AG08395 (cell line): ENCODE results near the gene GLIS2.

Experiments used
- DNase-seq: peaks from one replicate; pipeline ENCODE4 v3.0.0; 2012; ENCODE audit warnings: mixed read lengths, low spot score

The GLIS2 gene

DNA sequence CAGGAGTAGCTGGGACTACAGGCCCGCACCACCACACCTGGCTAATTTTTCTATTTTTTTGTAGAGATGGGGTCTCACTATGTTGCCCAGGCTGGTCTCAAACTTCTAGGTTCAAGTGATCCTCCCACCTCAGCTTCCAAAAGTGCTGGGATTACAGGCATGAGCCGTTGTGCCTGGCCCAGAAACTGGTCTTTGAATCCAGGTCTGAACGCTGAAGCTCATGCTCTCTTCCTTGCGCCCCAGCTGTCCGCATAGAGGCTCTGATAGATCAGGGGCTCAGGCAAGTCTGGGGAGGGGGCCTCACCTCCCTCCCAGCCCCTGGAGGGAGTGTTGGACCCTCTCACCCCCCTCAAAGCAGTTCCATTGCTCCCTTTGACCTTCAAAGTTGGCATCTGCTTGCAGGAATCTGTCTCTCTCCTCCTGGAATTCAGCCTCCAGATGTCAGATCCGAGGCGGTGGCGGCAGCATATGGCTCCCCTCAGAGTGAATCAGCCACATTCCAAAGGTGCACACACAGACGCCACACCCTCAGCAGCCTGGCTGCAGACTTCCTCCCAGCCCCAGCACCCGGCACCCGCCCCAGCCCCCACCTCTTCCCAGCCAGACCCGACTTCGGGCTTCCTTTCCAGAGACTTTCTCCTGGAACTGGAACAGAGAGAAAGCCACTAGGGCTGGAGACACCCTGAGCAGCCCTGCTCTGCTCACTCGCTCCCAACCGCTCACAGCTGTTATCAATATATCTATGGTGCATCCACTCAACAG, 16.9 kb upstream of the GLIS2 start:
- peak; percentile 96 for DNase-seq

DNA sequence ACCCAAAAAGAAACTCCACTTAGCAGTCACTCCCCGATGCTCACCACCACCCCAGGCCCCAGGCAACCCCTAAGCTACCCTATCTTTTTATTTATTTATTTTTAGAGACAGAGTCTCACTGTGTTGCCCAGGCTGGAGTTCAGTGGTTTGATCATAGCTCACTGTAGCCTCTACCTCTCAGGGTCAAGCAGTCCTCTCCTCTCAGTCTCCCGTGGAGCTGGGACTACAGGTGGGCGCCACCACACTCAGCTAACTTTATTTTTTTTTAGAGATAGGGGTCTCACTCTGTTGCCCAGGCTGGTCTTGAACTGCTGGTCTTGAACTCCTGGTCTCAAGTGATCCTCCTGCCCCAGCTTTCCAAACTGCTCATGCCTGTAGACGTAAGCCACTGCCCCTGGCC, 14.7 kb upstream of the GLIS2 start:
- DNase-seq, result no peak

DNA sequence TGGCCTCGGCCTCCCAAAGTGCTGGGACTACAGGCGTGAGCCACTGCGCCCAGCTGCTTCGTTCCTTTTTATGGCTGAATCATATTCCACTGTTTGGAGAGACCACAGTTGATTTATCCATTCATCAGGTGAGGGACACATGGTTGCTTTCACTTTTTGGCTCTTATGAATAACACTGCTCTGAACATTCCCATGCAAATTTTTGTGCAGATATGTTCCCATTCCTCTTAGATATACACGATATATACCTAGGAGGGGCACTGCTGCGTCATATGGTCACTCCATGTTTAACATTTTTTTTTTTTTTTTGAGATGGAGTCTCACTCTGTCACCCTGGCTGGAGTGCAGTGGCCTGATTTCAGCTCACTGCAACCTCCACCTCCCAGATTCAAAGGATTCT, 13.9 kb upstream of the GLIS2 start:
- no peak for DNase-seq

DNA sequence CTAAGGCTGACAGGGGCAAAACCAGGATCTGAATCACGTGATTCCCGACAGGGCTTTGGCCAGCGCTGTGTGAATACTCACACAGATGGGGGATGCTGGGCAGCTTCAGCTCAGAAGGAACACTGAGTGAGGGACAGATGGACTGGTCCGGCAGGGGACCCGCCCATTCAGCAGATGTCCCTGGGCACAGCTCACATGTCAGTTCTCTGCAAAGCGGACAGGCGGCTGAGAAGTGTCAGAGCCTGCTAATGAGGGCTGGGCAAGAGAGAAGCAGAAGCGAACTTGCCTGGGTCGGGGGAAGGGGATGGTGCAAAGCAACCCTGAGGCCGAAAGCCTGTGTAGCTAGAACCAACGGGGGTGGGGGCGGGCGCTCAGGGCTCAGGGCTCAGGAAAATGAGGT, 11.9 kb upstream of the GLIS2 start:
- no peak for DNase-seq

DNA sequence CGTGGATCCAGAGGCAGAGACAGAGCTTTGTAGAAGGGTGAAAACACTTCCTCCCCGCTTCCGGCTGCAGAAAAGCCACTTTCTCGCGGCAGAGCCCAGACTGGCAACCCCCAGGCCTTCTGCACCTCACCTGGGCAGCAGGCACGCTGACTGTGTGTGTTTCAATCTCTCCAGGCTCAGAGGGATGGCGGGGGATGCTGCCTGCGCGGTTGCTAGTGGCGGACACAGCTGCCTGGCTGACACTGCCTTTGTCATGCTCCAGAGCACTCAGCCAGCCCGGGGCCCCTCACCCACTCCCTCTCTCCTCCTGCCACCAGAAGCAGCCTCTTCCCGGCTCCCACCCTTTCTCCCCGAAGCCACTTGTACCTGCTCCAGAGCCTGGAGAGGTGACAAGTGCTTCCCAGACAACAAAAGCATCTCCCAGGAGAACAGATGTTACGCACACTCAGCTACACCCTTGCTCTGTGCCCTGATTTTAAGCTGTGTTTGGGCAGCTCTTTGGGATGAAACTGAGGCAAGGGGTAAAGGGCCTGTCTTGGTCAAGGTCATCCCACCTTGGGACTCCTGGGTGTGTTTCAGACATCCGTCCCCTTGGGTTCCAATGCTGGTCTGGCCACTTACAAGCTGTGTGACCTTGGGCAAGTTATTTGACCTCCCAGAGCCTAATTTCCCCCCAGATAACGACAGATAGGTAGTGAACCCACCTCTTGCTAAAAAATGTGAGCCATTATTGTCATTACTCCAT, 9.2 kb upstream of the GLIS2 start:
- DNase-seq, result no peak

DNA sequence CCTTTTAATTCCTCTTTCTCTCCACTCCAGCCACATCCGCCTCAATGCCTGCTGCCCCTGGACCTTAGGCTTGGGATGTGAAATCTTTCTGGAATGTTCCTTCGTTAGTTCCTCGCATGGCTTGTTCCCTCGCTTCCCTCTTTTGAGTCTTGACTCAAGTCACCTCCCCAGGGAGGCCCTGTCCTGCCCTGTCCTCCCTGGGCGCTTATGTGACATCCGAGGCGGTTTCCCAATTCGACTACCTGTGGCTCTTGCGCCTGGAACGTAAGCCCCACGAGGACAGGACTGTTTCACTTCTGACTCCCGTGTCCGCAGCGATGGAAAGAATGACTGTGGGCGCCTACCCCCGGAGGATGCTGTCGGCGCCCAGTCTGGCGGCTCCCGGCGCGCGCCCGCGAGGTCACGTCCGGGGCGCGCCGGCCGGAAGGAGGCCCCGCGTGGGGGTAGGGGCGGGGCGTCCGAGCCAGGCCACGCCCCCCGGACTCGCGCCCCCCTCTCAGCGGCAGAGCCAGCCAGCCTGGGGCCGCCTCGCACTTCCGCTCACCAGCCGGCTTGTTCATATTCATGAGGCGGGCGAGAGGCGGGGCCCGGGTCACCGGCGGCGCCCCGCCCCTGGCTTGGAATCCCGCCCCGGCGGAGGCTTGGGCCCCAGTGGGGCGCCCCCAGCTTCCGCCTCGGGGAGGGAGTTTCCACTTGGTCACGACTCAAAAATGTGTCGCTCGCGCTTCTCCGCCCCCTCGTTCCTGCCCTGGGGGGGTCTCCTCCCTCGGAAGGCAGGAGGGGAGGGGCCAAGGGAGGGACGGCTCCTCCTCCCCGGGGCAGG, 8.4 kb upstream of the GLIS2 start:
- peak; percentile 96 for DNase-seq

DNA sequence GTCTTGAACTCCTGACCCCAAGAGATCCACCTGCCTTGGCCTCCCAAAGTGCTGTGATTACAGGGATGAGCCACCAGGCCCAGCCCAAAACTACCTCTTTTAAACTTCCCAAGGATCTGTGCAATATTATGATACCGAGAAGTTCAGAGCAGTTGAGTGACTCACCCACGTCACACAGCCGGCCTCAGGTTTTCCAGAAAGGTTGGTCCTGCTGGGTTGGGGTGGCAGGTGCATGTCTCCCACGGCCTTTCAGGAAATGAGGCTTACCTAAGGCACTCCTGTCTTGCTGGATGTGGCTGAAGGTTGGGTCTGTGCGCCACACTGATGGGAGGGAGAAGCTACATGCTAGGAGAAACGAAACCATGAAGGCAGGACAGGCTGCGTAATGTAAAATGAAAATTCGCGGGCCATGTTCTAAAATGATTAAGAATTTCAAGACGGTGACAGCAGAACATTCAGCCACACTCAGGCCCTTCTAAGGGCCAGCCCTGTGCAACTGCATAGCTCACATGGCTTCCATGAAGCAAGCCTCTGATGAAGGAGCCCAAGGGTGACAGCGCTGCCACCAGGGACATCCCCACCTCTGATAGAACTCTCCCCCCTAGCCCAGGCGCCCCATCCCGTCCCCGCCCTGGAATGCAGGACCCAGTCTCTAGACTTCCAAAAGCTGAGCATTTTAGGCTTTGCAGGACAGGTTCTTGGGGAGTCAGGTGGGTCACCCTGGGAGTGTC, 6.6 kb upstream of the GLIS2 start:
- DNase-seq, result no peak

DNA sequence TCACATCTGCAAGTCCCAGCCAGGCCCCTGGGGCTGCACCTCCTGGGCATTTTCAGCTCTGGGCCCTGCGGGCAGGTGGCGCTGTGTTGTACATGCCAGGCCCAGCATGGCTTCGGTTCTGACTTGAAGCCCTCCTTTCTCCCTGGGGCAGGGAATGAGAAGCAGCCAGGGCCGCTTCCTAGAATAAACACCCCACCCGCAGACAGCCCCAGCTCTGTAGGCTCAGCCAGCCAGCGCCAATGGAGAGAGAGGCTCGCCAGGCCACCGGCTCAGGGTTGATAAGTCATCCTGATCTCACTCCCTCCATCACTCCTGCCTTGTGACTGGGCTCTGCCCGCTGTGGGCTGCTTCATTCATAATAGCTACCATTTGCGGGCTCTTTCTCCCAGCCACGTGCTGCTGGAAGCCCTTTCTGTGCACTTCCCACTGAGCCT, 6.0 kb upstream of the GLIS2 start:
- peak; percentile 32 for DNase-seq

GRCh38 chr16:4313563-4314531, 2.0 kb upstream of the GLIS2 start:
- DNase-seq, result peak; percentile 29

GRCh38 chr16:4314532-4315185, 1.2 kb upstream of the GLIS2 start:
- DNase-seq, result peak; percentile 47

- DNase-seq, result no peak
Observed at GRCh38 chr16:4316108-4316863, 419 bp downstream of the GLIS2 start.

DNA sequence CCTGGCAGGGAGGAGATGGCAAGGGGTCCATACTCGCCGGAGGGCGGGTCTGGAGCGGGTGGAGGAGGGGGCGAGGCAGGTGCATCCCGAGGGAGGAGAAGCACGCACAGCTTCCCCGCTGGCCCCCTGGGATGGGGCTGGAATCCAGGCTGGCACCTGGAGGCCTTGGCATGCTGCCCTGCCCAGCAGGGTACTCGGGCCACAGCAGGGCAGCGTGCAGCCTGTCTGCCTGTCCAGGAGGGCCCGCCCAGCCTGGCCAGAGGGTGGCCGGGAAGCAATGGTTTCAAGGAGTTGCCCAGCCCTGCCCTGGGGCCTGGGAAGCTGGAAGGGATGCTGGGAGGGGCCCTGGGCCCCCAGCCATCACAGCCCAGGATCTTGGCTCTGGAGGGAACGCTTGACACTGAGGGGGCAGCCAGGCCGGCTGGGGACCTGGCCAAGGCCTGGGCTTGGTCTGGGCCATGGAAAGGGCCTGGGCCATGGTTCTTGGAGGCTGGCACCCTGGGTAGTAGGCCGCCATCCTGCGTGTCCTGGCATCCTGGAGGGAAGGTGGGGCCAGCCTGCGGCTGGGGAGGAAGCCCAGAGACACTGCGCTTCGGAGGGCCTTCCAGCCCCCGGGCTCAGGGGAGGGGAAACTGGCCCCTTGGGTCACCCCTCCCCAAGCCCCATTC, 1.1 kb downstream of the GLIS2 start:
- peak; percentile 41 for DNase-seq

DNA sequence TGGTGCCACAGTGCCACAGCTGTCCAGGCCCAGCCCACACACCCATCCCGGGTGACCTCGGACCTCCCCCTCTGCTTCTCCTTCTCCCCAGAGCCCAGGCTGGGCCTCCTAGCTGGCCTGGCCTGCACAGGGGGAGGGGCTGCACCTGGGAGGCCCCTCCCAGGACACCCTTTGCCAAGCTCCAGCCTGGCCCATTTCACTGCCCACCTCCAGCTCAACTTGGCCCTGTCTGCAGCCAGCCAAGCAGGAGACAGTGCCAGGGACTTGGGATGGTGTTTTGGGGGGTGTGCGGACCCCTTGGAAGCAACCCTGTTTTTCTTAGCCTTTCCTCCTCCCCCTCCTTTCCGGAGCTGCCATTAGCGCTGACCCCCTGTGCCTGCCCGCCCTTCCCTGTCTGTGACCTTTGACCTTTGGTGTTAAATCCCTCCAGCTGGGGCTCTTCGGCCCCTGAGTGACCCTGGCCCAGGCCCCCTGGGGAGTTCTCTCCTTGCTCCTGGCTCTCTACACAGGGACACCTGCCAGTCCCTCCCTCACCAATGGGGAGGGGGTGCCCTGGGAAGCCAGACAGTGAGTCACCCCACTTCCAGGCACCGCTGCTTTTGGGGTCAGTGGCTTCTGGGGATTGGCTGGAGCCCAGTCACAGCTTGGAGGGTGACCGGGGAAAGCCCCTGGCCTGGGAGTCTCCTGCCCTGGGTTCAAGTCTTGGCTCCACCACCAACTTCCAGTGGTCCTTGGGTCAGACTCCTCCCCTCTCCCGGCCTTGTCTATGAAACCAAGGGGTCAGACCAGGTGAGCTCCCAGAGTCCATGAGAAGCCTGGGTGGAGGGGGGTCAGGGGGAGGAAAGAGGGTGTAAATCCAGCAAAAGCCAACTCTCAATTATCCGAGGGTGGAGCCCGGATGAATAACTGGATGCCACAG, 1.9 kb downstream of the GLIS2 start:
- DNase-seq, result no peak

- DNase-seq, result no peak
Observed at GRCh38 chr16:4318451-4318910, 2.6 kb downstream of the GLIS2 start.

GRCh38 chr16:4318967-4319366, 3.1 kb downstream of the GLIS2 start:
- no peak for DNase-seq

DNA sequence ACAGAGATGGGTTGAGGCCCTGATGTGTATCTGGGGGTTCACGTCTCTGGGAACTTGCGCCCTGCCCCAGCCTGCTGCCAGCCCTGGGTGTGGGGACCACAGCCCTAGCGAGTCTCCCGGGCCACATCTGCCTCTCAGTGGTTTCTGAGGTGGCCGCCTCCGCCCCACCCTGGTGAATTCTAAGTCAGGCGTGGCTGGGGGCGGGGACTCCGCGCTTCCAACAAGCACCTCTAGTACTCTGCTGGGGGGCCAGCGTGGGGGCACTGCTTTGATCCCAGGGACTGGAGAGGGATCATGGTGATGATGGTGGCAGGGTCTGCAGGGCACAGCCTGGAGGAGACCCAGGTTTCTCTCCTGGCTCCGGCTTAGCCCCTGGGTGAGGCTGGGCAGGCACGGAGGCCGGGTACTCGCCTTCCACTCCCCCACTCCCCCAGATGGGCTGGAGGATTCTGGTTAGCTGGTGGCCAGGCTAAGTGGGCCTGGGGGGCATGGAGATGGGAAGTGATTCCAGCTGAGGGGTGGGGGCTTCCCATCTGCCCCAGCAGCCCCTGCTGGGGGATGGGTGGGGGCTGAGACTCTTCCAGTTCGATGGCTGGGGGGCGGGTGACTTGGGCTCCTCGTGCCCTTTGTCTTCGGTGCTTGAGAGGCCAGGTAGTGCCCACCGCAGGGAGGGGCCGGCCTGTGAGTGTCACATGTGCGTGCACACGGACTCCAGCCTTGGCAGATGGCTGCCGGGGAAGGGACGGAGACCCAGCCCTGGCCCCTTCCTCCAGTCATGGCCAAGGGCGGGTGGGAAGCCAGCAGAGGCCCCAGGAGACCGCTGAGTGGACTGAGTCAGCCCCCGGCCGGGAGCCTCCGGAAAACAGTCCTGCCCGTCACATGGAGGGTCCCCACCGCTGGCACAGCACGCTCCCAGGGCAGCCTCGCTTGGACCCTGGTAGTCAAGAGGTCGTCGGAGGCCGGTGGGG, 3.9 kb downstream of the GLIS2 start:
- peak; percentile 42 for DNase-seq
